OCI-LY7 (cell line): Measurements from ENCODE around the gene ACOT13. TPM values are rescaled to one million over a fixed set of nuclear protein-coding genes. Genes with fewer than 3 reads are reported as not detected.

Experiments used
- BruUV-seq: library from RNA; stranded (reverse); fragments of 400-500 nt; replicated peaks from 2 replicates; lab custom pipeline; 2021; lab: Mats Ljungman, UMichigan
- CTCF ChIA-PET: fragments of 300-600 bp; sonication (Branson Sonifier 250); formaldehyde crosslinking; loops from one replicate; lab custom pipeline; 2022; ENCODE audit warnings: antibody characterized with exemption; ENCODE audit not compliant: unreplicated experiment; lab: Charles Lee
- POLR2A ChIA-PET: fragments of 300-600 bp; sonication (Branson Sonifier 250); formaldehyde crosslinking; loops from one replicate; lab custom pipeline; 2022; ENCODE audit warnings: antibody characterized with exemption; lab: Charles Lee
- DNase-seq: peaks from one replicate; pipeline ENCODE4 v3.0.0-alpha.2; 2015; ENCODE audit warnings: low spot score
- H2AFZ ChIP-seq: fragments of 200-600 bp; sonication (generic), shearing (Covaris generic); 2 replicates; pipeline ENCODE4 v1.6.1; 2014; ENCODE audit warnings: mild to moderate bottlenecking, antibody characterized with exemption, low read length, moderate library complexity
- H3K27ac ChIP-seq: fragments of 200-600 bp; sonication (generic); 2 replicates; pipeline ENCODE4 v1.5.1; 2014; ENCODE audit warnings: mixed run types, low read depth, mild to moderate bottlenecking, moderate library complexity, low read length, inconsistent platforms; ENCODE audit not compliant: poor library complexity, severe bottlenecking
- H3K36me3 ChIP-seq: fragments of 200-600 bp; sonication (generic); 2 replicates; pipeline ENCODE4 v1.6.1; 2014; ENCODE audit warnings: mild to moderate bottlenecking, antibody characterized with exemption, low read length, moderate library complexity, mixed read lengths; ENCODE audit not compliant: insufficient read depth
- H3K4me1 ChIP-seq: fragments of 200-600 bp; sonication (generic); 2 replicates; pipeline ENCODE4 v1.5.1; 2014; ENCODE audit warnings: mild to moderate bottlenecking, low read length; ENCODE audit not compliant: insufficient read depth, poor library complexity, severe bottlenecking
- H3K4me2 ChIP-seq: fragments of 200-600 bp; sonication (generic); 2 replicates; pipeline ENCODE4 v1.6.1; 2014; ENCODE audit warnings: mild to moderate bottlenecking, low read length
- H3K4me3 ChIP-seq: fragments of 200-600 bp; sonication (generic); 2 replicates; pipeline ENCODE4 v1.5.1; 2014; ENCODE audit warnings: mild to moderate bottlenecking, low read depth, low read length; ENCODE audit not compliant: poor library complexity, severe bottlenecking
- H3K79me2 ChIP-seq: fragments of 200-600 bp; sonication (generic); 2 replicates; pipeline ENCODE4 v1.6.1; 2016; ENCODE audit warnings: low read depth, mild to moderate bottlenecking, low read length, moderate library complexity, mixed read lengths; ENCODE audit not compliant: insufficient read depth
- H3K9me2 ChIP-seq: fragments of 200-600 bp; sonication (generic); 2 replicates; pipeline ENCODE4 v1.6.1; 2016; ENCODE audit warnings: mild to moderate bottlenecking, low read length, mixed read lengths; ENCODE audit not compliant: insufficient read depth
- H3K9me3 ChIP-seq: fragments of 200-600 bp; sonication (generic); 2 replicates; pipeline ENCODE4 v1.6.1; 2014; ENCODE audit warnings: mild to moderate bottlenecking, mixed run types, low read length, mixed read lengths
- H4K20me1 ChIP-seq: fragments of 200-600 bp; sonication (generic); 2 replicates; pipeline ENCODE4 v1.6.1; 2014; ENCODE audit warnings: mild to moderate bottlenecking, antibody characterized with exemption, low read length, moderate library complexity, mixed read lengths; ENCODE audit not compliant: insufficient read depth
- EZH2phosphoT487 ChIP-seq: fragments of 200-600 bp; sonication (generic); IDR thresholded peaks from 2 replicates; pipeline ENCODE4 v1.6.1; 2018; ENCODE audit warnings: low read depth, borderline replicate concordance, mild to moderate bottlenecking, mixed run types, antibody characterized with exemption, low read length, moderate library complexity, mixed read lengths
- intact Hi-C: fragments of 100-400 bp; cut with micrococcal nuclease; formaldehyde crosslinking; loops from one replicate; pipeline ENCODE4 v1.10.0; 2022; ENCODE audit not compliant: unreplicated experiment
- total RNA-seq, 2 experiments: library from RNA; depleted of rRNA in 1 of 2; stranded (reverse); fragments of >200 nt in 1 of 2; shearing (Covaris generic) in 1 of 2; gene quantifications; 2 replicates each; pipeline ENCODE4 v1.2.3, GENCODE V29; 2014 to 2022
- TF ChIP-seq, protein P1 (sequence below): fragments of 200-600 bp; sonication (generic); conservative IDR thresholded peaks from 2 replicates; pipeline ENCODE4 v1.5.1; 2014; ENCODE audit warnings: mild to moderate bottlenecking, antibody characterized with exemption, low read length, moderate library complexity, mixed read lengths

ACOT13 gene
- total RNA-seq, 2 experiments from 2014 or later, result 4.1 to 16.4 TPM

DNA sequence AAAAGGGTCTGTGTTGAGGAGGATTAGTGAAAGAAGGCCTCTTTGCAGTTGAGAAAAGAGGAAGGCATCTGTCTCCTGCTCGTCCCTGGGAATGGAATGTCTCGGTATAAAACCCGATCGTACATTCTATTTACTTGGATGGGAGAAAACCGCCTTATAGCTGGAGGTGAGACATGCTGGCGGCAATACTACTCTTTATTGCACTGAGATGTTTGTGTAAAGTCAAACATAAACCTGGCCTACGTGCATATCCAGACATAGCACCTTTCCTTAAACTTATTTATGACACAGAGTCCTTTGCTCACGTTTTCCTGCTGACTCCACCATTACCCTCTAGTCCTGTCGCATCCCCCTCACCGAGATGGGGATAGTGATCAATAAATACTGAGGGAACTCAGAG lies 4.6 kb upstream of the ACOT13 start:
- no peak overlapping the region for H3K4me3 ChIP-seq
- no peak for DNase-seq
- H4K20me1 ChIP-seq, result peaks cover 12% of the 10 kb centered on the region; the same call in 1 of the 2 replicates
- H3K27ac ChIP-seq, result no peak overlapping the region
- H3K4me2 ChIP-seq, result no peak overlapping the region
- peaks cover 33% of the 10 kb centered on the region for H3K79me2 ChIP-seq
- BruUV-seq, result no TSS peak
- no peak overlapping the region for H2AFZ ChIP-seq
- POLR2A ChIA-PET, result interaction anchor here (0.8 to 1.2 kb wide), 2 partner anchors 12 to 46 kb away, joined by 3 read pairs; no protein-coding TSS in a partner anchor
- H3K9me3 ChIP-seq, result no peaks in the 10 kb centered on the region
- intact Hi-C loops, result no loop called here
- peaks cover 70% of the 10 kb centered on the region for H3K36me3 ChIP-seq
- CTCF ChIA-PET, result no interaction called here
- no peak for TF ChIP-seq EZH2phosphoT487
- TF ChIP-seq, protein P1, sequence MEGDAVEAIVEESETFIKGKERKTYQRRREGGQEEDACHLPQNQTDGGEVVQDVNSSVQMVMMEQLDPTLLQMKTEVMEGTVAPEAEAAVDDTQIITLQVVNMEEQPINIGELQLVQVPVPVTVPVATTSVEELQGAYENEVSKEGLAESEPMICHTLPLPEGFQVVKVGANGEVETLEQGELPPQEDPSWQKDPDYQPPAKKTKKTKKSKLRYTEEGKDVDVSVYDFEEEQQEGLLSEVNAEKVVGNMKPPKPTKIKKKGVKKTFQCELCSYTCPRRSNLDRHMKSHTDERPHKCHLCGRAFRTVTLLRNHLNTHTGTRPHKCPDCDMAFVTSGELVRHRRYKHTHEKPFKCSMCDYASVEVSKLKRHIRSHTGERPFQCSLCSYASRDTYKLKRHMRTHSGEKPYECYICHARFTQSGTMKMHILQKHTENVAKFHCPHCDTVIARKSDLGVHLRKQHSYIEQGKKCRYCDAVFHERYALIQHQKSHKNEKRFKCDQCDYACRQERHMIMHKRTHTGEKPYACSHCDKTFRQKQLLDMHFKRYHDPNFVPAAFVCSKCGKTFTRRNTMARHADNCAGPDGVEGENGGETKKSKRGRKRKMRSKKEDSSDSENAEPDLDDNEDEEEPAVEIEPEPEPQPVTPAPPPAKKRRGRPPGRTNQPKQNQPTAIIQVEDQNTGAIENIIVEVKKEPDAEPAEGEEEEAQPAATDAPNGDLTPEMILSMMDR, result no peak
- H3K9me2 ChIP-seq, result no peaks in the 10 kb centered on the region
- H3K4me1 ChIP-seq, result peaks cover 17% of the 10 kb centered on the region

DNA sequence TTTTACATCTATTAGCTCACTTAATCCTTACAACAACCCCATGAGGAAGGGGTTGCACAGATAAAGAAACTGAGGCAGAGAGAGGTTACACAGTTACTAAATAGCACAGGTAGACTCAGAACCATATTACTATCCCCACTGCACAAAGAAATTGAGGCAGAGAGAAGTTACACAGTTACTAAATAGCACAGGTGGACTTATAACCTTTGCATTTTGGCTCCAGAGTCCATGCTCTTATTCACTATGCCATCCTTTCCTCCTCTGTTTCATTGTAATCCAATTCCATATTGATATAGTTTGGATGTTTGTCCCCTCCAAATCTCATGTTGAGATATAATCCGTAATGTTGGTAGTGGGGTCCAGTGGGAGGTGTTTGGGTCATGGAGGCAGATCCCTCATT lies 3.7 kb upstream of the ACOT13 start:
- intact Hi-C loops, result no loop called here
- no peak for DNase-seq
- BruUV-seq, result no TSS peak
- Histone ChIP-seq H3K4me3 (no peak overlapping the region), H3K4me1 (peaks cover 25% of the 10 kb centered on the region), H4K20me1 (peaks cover 12% of the 10 kb centered on the region; the same call in 1 of the 2 replicates), H3K4me2 (no peak overlapping the region), H3K9me3 (no peaks in the 10 kb centered on the region), H2AFZ (no peak overlapping the region), H3K9me2 (no peaks in the 10 kb centered on the region), H3K36me3 (peaks cover 63% of the 10 kb centered on the region), H3K27ac (no peak overlapping the region), H3K79me2 (peaks cover 29% of the 10 kb centered on the region)
- ChIA-PET CTCF (no interaction called here), POLR2A (interaction anchor here (0.6 to 0.8 kb wide), 2 partner anchors 45 to 1161 kb away, joined by 3 to 4 read pairs; no protein-coding TSS in a partner anchor)
- TF ChIP-seq EZH2phosphoT487, result no peak
- TF ChIP-seq, protein P1, result no peak
